HEK293T (cell line): Measurements from ENCODE around the gene UBR2.
"Not testable (repeated sequence)": the region's sequence is repeated elsewhere in the genome, so short reads cannot be mapped to it uniquely, and the experiment has no call there.

Experiments used
- CTCF ChIA-PET: fragments of 350-600 bp; formaldehyde crosslinking; extraction: SDS; loops from one replicate; lab custom pipeline; 2021; ENCODE audit warnings: antibody characterized with exemption, inconsistent platforms; lab: Yijun Ruan, JAX
- POLR2A ChIA-PET: fragments of 350-600 bp; formaldehyde crosslinking; extraction: SDS; loops from one replicate; lab custom pipeline; 2020; ENCODE audit warnings: antibody characterized with exemption, inconsistent platforms; lab: Yijun Ruan, JAX
- DNase-seq: peaks from one replicate; pipeline ENCODE4 v3.0.0; 2012; ENCODE audit warnings: mixed read lengths; ENCODE audit errors: extremely low spot score
- ARNT ChIP-seq: fragments of 450-650 bp; IDR thresholded peaks from 2 replicates; pipeline ENCODE4 v1.6.1; 2017; ENCODE audit warnings: mild to moderate bottlenecking
- BHLHE40 ChIP-seq: fragments of 450-650 bp; IDR thresholded peaks from 2 replicates; pipeline ENCODE4 v1.6.1; 2016; ENCODE audit warnings: mild to moderate bottlenecking, moderate library complexity, borderline replicate concordance
- CTBP1 ChIP-seq: fragments of 450-650 bp; IDR thresholded peaks from 2 replicates; pipeline ENCODE4 v1.6.1; 2016; ENCODE audit warnings: borderline replicate concordance
- ELF4 ChIP-seq: fragments of 450-650 bp; IDR thresholded peaks from 2 replicates; pipeline ENCODE4 v1.6.1; 2017; ENCODE audit warnings: antibody characterized with exemption
- FOXA1 ChIP-seq: fragments of 450-650 bp; IDR thresholded peaks from 2 replicates; pipeline ENCODE4 v1.6.1; 2016; ENCODE audit warnings: mild to moderate bottlenecking
- FOXK2 ChIP-seq: fragments of 450-650 bp; IDR thresholded peaks from 2 replicates; pipeline ENCODE4 v1.6.1; 2016; ENCODE audit warnings: mild to moderate bottlenecking
- FOXM1 ChIP-seq: fragments of 450-650 bp; IDR thresholded peaks from 2 replicates; pipeline ENCODE4 v1.6.1; 2017; ENCODE audit warnings: mild to moderate bottlenecking, borderline replicate concordance
- HDGF ChIP-seq: fragments of 450-650 bp; IDR thresholded peaks from 2 replicates; pipeline ENCODE4 v1.6.1; 2017; ENCODE audit warnings: antibody characterized with exemption, borderline replicate concordance
- L3MBTL2 ChIP-seq: fragments of 450-650 bp; conservative IDR thresholded peaks from 2 replicates; pipeline ENCODE4 v1.6.1; 2016; ENCODE audit warnings: mild to moderate bottlenecking
- LEF1 ChIP-seq: fragments of 450-650 bp; IDR thresholded peaks from 2 replicates; pipeline ENCODE4 v1.6.1; 2017; ENCODE audit warnings: mild to moderate bottlenecking, borderline replicate concordance
- NFRKB ChIP-seq: fragments of 450-650 bp; IDR thresholded peaks from 2 replicates; pipeline ENCODE4 v1.6.1; 2016; ENCODE audit warnings: mild to moderate bottlenecking, moderate library complexity
- PKNOX1 ChIP-seq: fragments of 450-650 bp; IDR thresholded peaks from 2 replicates; pipeline ENCODE4 v1.6.1; 2016
- SP1 ChIP-seq: fragments of 450-650 bp; IDR thresholded peaks from 2 replicates; pipeline ENCODE4 v1.6.1; 2017
- SUZ12 ChIP-seq: fragments of 450-650 bp; IDR thresholded peaks from 2 replicates; pipeline ENCODE4 v1.6.1; 2016; ENCODE audit warnings: mild to moderate bottlenecking
- TARDBP ChIP-seq: fragments of 450-650 bp; IDR thresholded peaks from 2 replicates; pipeline ENCODE4 v1.6.1; 2016
- ZNF384 ChIP-seq: fragments of 450-650 bp; IDR thresholded peaks from 2 replicates; pipeline ENCODE4 v1.6.1; 2016

UBR2 gene

GRCh38 chr6:42564506-42564825 is 637 bp downstream of the UBR2 start:
- ChIA-PET POLR2A (interaction anchor here (0.9 to 2.7 kb wide), 10 partner anchors 11 to 315 kb away, joined by 3 to 30 read pairs (median 4); partner anchors contain the start of genes RPL7L1 and TRERF1), CTCF (interaction anchor here (0.7 to 2.5 kb wide), 4 partner anchors 8 to 415 kb away, joined by 3 to 16 read pairs (median 3); no protein-coding TSS in a partner anchor)
- no peak for TF ChIP-seq FOXA1
- TF ChIP-seq BHLHE40: no peak
- no peak for TF ChIP-seq LEF1
- no peak for TF ChIP-seq ELF4
- TF ChIP-seq TARDBP: no peak
- no peak for TF ChIP-seq NFRKB
- DNase-seq: no peak

- no peak for TF ChIP-seq ZNF384
- TF ChIP-seq LEF1: no peak
- no peak for TF ChIP-seq ELF4
- no peak for TF ChIP-seq CTBP1
- no peak for TF ChIP-seq ARNT
- TF ChIP-seq L3MBTL2: no peak
- no peak for TF ChIP-seq FOXA1
- TF ChIP-seq HDGF: no peak
- no peak for TF ChIP-seq NFRKB
- no peak for TF ChIP-seq FOXM1
- TF ChIP-seq SUZ12: no peak
- TF ChIP-seq SP1: no peak
- no peak for TF ChIP-seq TARDBP
- no peak for TF ChIP-seq BHLHE40
- no peak for TF ChIP-seq PKNOX1
- no peak for TF ChIP-seq FOXK2
- ChIA-PET CTCF (interaction anchor here (2.5 kb wide), 1 partner anchor 18 kb away, joined by 16 read pairs; no protein-coding TSS in a partner anchor), POLR2A (interaction anchor here (2.4 to 2.7 kb wide), 3 partner anchors 18 to 313 kb away, joined by 10 to 30 read pairs (median 12); partner anchors contain the start of gene RPL7L1)
- DNase-seq: no peak
Measured at GRCh38 chr6:42565823-42566613, 2.2 kb downstream of the UBR2 start.

GRCh38 chr6:42566614-42567208 is 2.9 kb downstream of the UBR2 start:
- ChIA-PET CTCF (no interaction called here), POLR2A (interaction anchor here (0.6 kb wide), 1 partner anchor 440 kb away, joined by 3 read pairs; no protein-coding TSS in a partner anchor)
- no peak for DNase-seq
- TF ChIP-seq SUZ12 (no peak), TARDBP (no peak), PKNOX1 (no peak)

- CTCF ChIA-PET, DNase-seq: not testable (repeated sequence)
- POLR2A ChIA-PET: interaction anchor here (0.6 kb wide), 1 partner anchor 440 kb away, joined by 3 read pairs; no protein-coding TSS in a partner anchor
Measured at GRCh38 chr6:42567237-42567636, 3.4 kb downstream of the UBR2 start.

GRCh38 chr6:42569102-42570028 is 5.5 kb downstream of the UBR2 start:
- TF ChIP-seq PKNOX1 (no peak), L3MBTL2 (no peak), LEF1 (no peak), TARDBP (no peak), HDGF (no peak), SUZ12 (no peak), CTBP1 (no peak), ZNF384 (no peak), FOXK2 (no peak), ELF4 (no peak), NFRKB (no peak), ARNT (no peak), SP1 (no peak), BHLHE40 (no peak), FOXA1 (no peak), FOXM1 (no peak)
- CTCF ChIA-PET: no interaction called here
- POLR2A ChIA-PET: no interaction called here
- no peak for DNase-seq
